Mesendoderm (in vitro differentiated cells): ENCODE results near the gene DLX2.
A peak's percentile ranks its signal among the peaks of the same experiment; 100 is the strongest.

Experiments
- DNase-seq: peaks from one replicate; pipeline ENCODE4 v3.0.0; 2013
- H2AK5ac ChIP-seq: 2 replicates; pipeline ENCODE4 v1.6.1; 2013; ENCODE audit warnings: low read length, inconsistent platforms
- H2BK120ac ChIP-seq: 2 replicates; pipeline ENCODE4 v1.6.1; 2013; ENCODE audit warnings: low read depth, mild to moderate bottlenecking, low read length, moderate library complexity, mixed read lengths
- H2BK15ac ChIP-seq: replicated peaks from 2 replicates; pipeline ENCODE4 v1.6.1; 2013; ENCODE audit warnings: low read depth, mild to moderate bottlenecking, moderate library complexity
- H2BK5ac ChIP-seq: 2 replicates; pipeline ENCODE4 v1.6.1; 2013; ENCODE audit warnings: low read length, inconsistent platforms
- H3K18ac ChIP-seq: 2 replicates; pipeline ENCODE4 v1.6.1; 2013; ENCODE audit warnings: mild to moderate bottlenecking, low read length, mixed read lengths
- H3K23ac ChIP-seq: one replicate; pipeline ENCODE4 v1.6.1; 2013; ENCODE audit warnings: low read length
- H3K27ac ChIP-seq: 2 replicates; pipeline ENCODE4 v1.5.1; 2013; ENCODE audit warnings: low read depth, mild to moderate bottlenecking, inconsistent platforms, low read length, moderate library complexity
- H3K27me3 ChIP-seq: 2 replicates; pipeline ENCODE4 v1.6.1; 2013; ENCODE audit warnings: low read length, control low read depth, mild to moderate bottlenecking, inconsistent platforms; ENCODE audit not compliant: insufficient read depth, poor library complexity
- H3K36me3 ChIP-seq: 2 replicates; pipeline ENCODE4 v1.6.1; 2013; ENCODE audit warnings: low read length, inconsistent platforms; ENCODE audit not compliant: control insufficient read depth, insufficient read depth
- H3K4ac ChIP-seq: one replicate; pipeline ENCODE4 v1.6.1; 2013; ENCODE audit warnings: low read depth, mild to moderate bottlenecking, low read length, moderate library complexity
- H3K4me1 ChIP-seq: 2 replicates; pipeline ENCODE4 v1.6.1; 2013; ENCODE audit warnings: low read depth, low read length, inconsistent platforms; ENCODE audit not compliant: control insufficient read depth
- H3K4me2 ChIP-seq: 2 replicates; pipeline ENCODE4 v1.6.1; 2013; ENCODE audit warnings: low read length
- H3K4me3 ChIP-seq: 2 replicates; pipeline ENCODE4 v1.5.1; 2013; ENCODE audit warnings: mild to moderate bottlenecking, low read length
- H3K56ac ChIP-seq: one replicate; pipeline ENCODE4 v1.6.1; 2013; ENCODE audit warnings: low read length
- H3K79me1 ChIP-seq: 2 replicates; pipeline ENCODE4 v1.6.1; 2013; ENCODE audit warnings: low read length, inconsistent platforms
- H3K79me2 ChIP-seq: 2 replicates; pipeline ENCODE4 v1.6.1; 2013; ENCODE audit warnings: mild to moderate bottlenecking, low read length; ENCODE audit not compliant: control insufficient read depth, insufficient read depth
- H3K9ac ChIP-seq: 2 replicates; pipeline ENCODE4 v1.6.1; 2013; ENCODE audit warnings: low read length, inconsistent platforms
- H4K5ac ChIP-seq: one replicate; pipeline ENCODE4 v1.6.1; 2013; ENCODE audit warnings: low read length
- H4K8ac ChIP-seq: one replicate; pipeline ENCODE4 v1.6.1; 2013; ENCODE audit warnings: low read depth, mild to moderate bottlenecking, control low read depth, low read length, moderate library complexity
- WGBS: extraction: QIAGEN DNeasy Blood & Tissue Kit; methylation state at CpG from one replicate; pipeline ENCODE4 v1.1.7; 2013; ENCODE audit warnings: low lambda C conversion rate, missing lambda C conversion rate; ENCODE audit not compliant: insufficient coverage; ENCODE audit errors: extremely low coverage; 5-methylcytosine and 5-hydroxymethylcytosine counted together

Gene DLX2

DNA sequence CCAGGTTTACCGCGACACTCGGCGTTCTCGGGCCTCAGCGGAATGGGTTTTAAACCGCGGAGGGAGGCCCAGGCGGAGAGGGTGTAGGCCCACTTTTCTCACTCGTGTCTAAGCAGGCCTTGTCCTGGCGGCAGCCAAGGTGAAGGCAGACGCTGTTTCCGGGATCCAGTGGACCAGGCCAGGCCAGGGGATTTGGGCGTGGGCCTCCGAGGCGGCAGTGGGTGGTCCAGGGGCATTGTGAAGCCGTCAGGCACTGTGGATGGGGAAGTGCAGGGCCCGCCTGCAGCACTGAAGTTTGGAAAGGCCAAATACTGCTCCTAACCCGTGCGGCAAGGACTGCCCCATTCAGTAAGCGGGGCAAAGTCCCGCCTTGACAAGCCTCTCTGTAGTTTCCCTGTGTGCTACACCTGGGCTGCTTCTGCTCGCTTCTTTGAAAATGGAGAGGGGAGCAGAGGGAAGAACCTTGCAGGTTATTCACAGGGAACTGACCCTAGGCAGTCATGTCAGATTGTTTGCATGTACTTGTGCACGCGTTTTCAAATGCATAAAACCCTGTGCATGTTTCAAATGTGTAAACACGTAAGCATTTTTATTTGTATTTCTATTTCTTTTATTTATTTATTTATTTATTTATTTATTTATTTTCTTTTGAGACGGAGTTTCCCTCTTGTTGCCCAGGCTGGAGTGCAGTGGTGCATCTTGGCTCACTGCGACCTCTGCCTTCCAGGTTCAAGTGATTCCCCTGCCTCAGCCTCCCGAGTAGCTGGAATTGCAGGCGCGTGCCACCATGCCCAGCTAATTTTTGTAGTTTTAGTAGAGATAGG, 7.5 kb upstream of the DLX2 start:
- H3K4me3 ChIP-seq: no peak overlapping the region
- no peak overlapping the region for H2AK5ac ChIP-seq
- DNase-seq: no peak
- no peaks in the 10 kb centered on the region for H3K36me3 ChIP-seq
- no peak overlapping the region for H3K4ac ChIP-seq
- H3K9ac ChIP-seq: peak overlapping the region; percentile 49
- peak overlapping the region; percentile 64 for H3K4me2 ChIP-seq
- no CpG with 5 or more reads among the region's 31 CpGs for WGBS
- H3K27me3 ChIP-seq: peaks cover 35% of the 10 kb centered on the region
- H2BK120ac ChIP-seq: no peak overlapping the region
- H3K79me2 ChIP-seq: no peaks in the 10 kb centered on the region
- H4K5ac ChIP-seq: no peak overlapping the region
- peaks cover 2% of the 10 kb centered on the region for H3K4me1 ChIP-seq
- no peak overlapping the region for H3K27ac ChIP-seq
- H3K79me1 ChIP-seq: no peaks in the 10 kb centered on the region
- peak overlapping the region; percentile 79 for H3K56ac ChIP-seq
- H4K8ac ChIP-seq: no peak overlapping the region
- no peak overlapping the region for H3K18ac ChIP-seq
- no peak overlapping the region for H3K23ac ChIP-seq
- H2BK5ac ChIP-seq: no peak overlapping the region
- no peak overlapping the region for H2BK15ac ChIP-seq

- Histone ChIP-seq H2BK120ac (no peak overlapping the region), H3K4me1 (peaks cover 2% of the 10 kb centered on the region), H3K79me1 (no peaks in the 10 kb centered on the region), H3K4ac (no peak overlapping the region), H2AK5ac (no peak overlapping the region), H3K27me3 (peaks cover 36% of the 10 kb centered on the region), H3K79me2 (no peaks in the 10 kb centered on the region), H2BK15ac (no peak overlapping the region), H3K9ac (peak overlapping the region; percentile 49), H4K8ac (no peak overlapping the region), H4K5ac (no peak overlapping the region), H3K27ac (no peak overlapping the region), H3K36me3 (no peaks in the 10 kb centered on the region), H3K56ac (peak overlapping the region; percentile 79), H3K18ac (no peak overlapping the region), H3K4me2 (peak overlapping the region; percentile 64), H3K23ac (no peak overlapping the region), H2BK5ac (no peak overlapping the region), H3K4me3 (no peak overlapping the region)
- DNase-seq: peak; percentile 43
- no CpG with 5 or more reads among the region's 29 CpGs for WGBS
These were observed 6.7 kb upstream of the DLX2 start for GRCh38 chr2:172109256-172109987.

- H3K23ac ChIP-seq: peak overlapping the region; percentile 48
- no peak overlapping the region for H2BK15ac ChIP-seq
- H3K18ac ChIP-seq: no peak overlapping the region
- H3K4ac ChIP-seq: no peak overlapping the region
- DNase-seq: no peak
- no peak overlapping the region for H3K4me3 ChIP-seq
- H2AK5ac ChIP-seq: no peak overlapping the region
- no peak overlapping the region for H3K9ac ChIP-seq
- no peak overlapping the region for H3K27ac ChIP-seq
- no peaks in the 10 kb centered on the region for H3K79me2 ChIP-seq
- H3K27me3 ChIP-seq: peaks cover 36% of the 10 kb centered on the region
- peaks cover 2% of the 10 kb centered on the region for H3K4me1 ChIP-seq
- H4K5ac ChIP-seq: no peak overlapping the region
- H3K79me1 ChIP-seq: no peaks in the 10 kb centered on the region
- H4K8ac ChIP-seq: no peak overlapping the region
- no CpG with 5 or more reads among the region's 8 CpGs for WGBS
- no peak overlapping the region for H3K4me2 ChIP-seq
- no peak overlapping the region for H3K56ac ChIP-seq
- no peak overlapping the region for H2BK120ac ChIP-seq
- H2BK5ac ChIP-seq: no peak overlapping the region
- no peaks in the 10 kb centered on the region for H3K36me3 ChIP-seq
These were observed 5.9 kb upstream of the DLX2 start for GRCh38 chr2:172108587-172108930.

DNA sequence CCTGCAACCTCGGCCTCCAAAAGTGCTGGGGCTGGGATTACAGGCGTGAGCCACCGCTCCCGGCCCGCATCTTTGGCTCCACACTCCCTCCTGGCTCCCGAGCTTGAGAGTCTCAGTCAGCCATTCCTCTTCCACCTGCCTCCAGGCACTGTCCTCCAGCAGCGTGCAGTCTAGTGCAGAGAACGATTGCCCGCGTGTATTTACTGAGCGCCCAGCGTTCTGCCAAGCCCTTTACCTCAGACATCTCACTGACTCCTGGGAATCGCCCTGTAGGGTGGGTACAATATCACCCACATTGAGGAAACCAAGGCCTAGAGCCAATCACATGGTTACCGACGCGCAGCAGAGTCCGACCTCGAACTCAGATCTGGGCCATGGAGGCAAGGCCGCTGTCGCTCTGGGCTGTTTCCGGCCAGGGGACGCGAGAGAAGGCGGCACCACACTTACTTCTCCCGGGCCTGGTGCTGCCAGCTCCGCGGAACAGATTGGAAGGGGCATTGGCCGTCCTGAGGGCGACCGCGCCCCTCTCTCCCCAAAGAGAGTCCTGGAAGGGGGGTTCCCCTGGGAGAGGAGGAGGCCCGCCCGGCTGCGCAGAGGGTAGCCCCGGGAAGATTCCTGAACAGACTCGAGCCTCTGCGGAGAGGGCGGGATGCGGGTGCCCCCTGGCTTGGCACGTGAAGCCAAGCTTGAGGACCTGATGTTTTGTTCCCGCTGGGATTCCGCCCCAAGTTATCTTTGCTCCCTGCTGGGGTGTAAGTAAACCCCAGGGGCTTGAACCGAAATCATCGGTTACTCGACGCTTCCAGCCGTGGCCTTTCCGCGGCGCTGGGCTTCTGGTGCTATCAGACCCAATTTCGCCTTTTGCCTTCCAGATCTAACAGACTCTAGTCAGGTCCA, 5.2 kb upstream of the DLX2 start:
- H3K4me3 ChIP-seq: no peak overlapping the region

DNA sequence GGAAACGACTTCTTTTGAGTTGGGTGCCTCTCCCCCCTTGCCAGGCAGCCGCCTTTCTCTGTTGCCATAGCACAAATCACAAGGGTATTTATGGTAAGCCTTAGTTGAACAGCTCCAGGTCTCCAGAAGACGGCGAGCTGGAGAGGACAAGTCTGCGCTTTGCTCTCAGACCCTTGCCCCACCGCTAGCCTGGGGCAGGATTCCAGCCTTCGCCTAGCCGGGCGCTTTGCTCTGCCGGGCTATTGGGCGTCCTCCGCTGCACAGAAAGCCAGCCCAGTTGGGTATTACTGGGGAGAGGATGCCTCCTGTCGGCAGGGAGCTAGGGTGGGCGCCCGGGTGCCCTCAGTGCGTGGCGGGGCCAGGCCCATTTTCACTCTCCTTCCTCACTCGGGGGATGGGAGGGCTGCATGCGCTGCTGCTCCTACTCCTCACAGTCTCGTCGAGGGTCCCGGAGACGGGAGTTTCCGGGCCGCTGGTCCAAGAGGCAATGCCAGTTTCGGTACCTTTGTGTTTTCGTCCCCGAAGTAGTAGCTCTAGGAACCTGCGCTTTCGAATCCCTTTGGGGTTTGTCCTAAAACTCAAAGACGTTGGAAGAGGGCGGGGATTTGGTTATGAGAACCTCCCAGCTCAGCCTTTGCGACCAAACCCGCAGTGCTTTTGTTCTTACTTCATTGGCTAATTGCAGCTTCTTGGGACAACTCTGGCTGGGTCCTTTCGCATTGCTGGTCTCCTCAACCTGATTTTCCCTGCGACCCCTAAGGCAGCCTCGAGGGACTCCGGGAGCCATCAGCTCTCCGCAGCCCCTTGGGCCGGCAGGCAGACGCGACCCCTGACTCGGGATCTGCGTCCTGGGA, 3.6 kb upstream of the DLX2 start:
- Histone ChIP-seq H3K79me1 (no peaks in the 10 kb centered on the region), H4K8ac (no peak overlapping the region), H3K4ac (no peak overlapping the region), H2BK120ac (no peak overlapping the region), H2AK5ac (no peak overlapping the region), H3K79me2 (no peaks in the 10 kb centered on the region), H3K9ac (no peak overlapping the region), H2BK5ac (no peak overlapping the region), H3K4me3 (no peak overlapping the region), H3K18ac (no peak overlapping the region), H3K27me3 (peaks cover 42% of the 10 kb centered on the region), H4K5ac (no peak overlapping the region), H3K4me1 (peaks cover 2% of the 10 kb centered on the region), H3K27ac (no peak overlapping the region), H3K23ac (no peak overlapping the region), H2BK15ac (no peak overlapping the region), H3K4me2 (peak overlapping the region; percentile 4), H3K56ac (no peak overlapping the region), H3K36me3 (no peaks in the 10 kb centered on the region)
- peak; percentile 87 for DNase-seq
- no CpG with 5 or more reads among the region's 44 CpGs for WGBS

More for the DNA sequence above, 5.2 kb upstream of the DLX2 start:
- DNase-seq: peak; percentile 37
- Histone ChIP-seq H2BK15ac (no peak overlapping the region), H3K4me2 (no peak overlapping the region), H3K9ac (no peak overlapping the region), H3K4me1 (peaks cover 2% of the 10 kb centered on the region), H3K36me3 (no peaks in the 10 kb centered on the region), H3K56ac (no peak overlapping the region), H3K27me3 (peaks cover 38% of the 10 kb centered on the region), H3K4ac (no peak overlapping the region), H4K5ac (no peak overlapping the region), H2BK5ac (no peak overlapping the region), H3K79me1 (no peaks in the 10 kb centered on the region), H3K27ac (no peak overlapping the region), H3K79me2 (no peaks in the 10 kb centered on the region), H3K18ac (no peak overlapping the region), H2AK5ac (no peak overlapping the region), H3K23ac (no peak overlapping the region), H4K8ac (no peak overlapping the region), H2BK120ac (no peak overlapping the region)
- no CpG with 5 or more reads among the region's 51 CpGs for WGBS
